H9 (cell line): ENCODE data around the gene DSC1. TPM values are rescaled to one million over a fixed set of nuclear protein-coding genes. Genes with fewer than 3 reads are reported as not detected.

Experiments used
- DNase-seq: peaks from one replicate; pipeline ENCODE4 v3.0.0-alpha.2; 2017
- H2AFZ ChIP-seq: one replicate; pipeline ENCODE4 v1.6.1; 2013; ENCODE audit warnings: mild to moderate bottlenecking, low read length, control low read depth, moderate library complexity
- H2AK5ac ChIP-seq: 2 replicates; pipeline ENCODE4 v1.6.1; 2013; ENCODE audit warnings: low read length, control low read depth, mixed read lengths; ENCODE audit not compliant: insufficient read length
- H2BK120ac ChIP-seq: one replicate; pipeline ENCODE4 v1.6.1; 2013; ENCODE audit warnings: low read depth, mild to moderate bottlenecking, low read length, control low read depth, inconsistent platforms; ENCODE audit not compliant: poor library complexity, severe bottlenecking
- H2BK12ac ChIP-seq: 2 replicates; pipeline ENCODE4 v1.6.1; 2013; ENCODE audit warnings: low read length, control low read depth, mixed read lengths, low read depth; ENCODE audit not compliant: insufficient read length
- H2BK15ac ChIP-seq: 2 replicates; pipeline ENCODE4 v1.6.1; 2013; ENCODE audit warnings: low read depth, low read length, control low read depth
- H2BK20ac ChIP-seq: one replicate; pipeline ENCODE4 v1.6.1; 2013; ENCODE audit warnings: low read depth, mild to moderate bottlenecking, low read length, control low read depth, inconsistent platforms; ENCODE audit not compliant: poor library complexity, severe bottlenecking
- H2BK5ac ChIP-seq: 2 replicates; pipeline ENCODE4 v1.6.1; 2013; ENCODE audit warnings: low read length, control low read depth, mixed read lengths; ENCODE audit not compliant: insufficient read length
- H3K14ac ChIP-seq: 2 replicates; pipeline ENCODE4 v1.6.1; 2013; ENCODE audit warnings: low read length, control low read depth; ENCODE audit not compliant: insufficient read depth
- H3K18ac ChIP-seq: 2 replicates; pipeline ENCODE4 v1.6.1; 2013; ENCODE audit warnings: low read depth, mild to moderate bottlenecking, mixed read lengths, low read length, control low read depth; ENCODE audit not compliant: insufficient read length
- H3K23ac ChIP-seq: 2 replicates; pipeline ENCODE4 v1.6.1; 2013; ENCODE audit warnings: low read length, control low read depth, mixed read lengths, low read depth; ENCODE audit not compliant: insufficient read length
- H3K23me2 ChIP-seq: 2 replicates; pipeline ENCODE4 v1.6.1; 2013; ENCODE audit warnings: low read depth, mild to moderate bottlenecking, mixed read lengths, low read length, control low read depth; ENCODE audit not compliant: insufficient read length, poor library complexity, severe bottlenecking
- H3K27ac ChIP-seq: 2 replicates; pipeline ENCODE4 v1.5.1; 2013; ENCODE audit warnings: low read length, control low read depth, mixed read lengths, low read depth; ENCODE audit not compliant: insufficient read length
- H3K27me3 ChIP-seq: 2 replicates; pipeline ENCODE4 v1.6.1; 2013; ENCODE audit warnings: low read length, control low read depth, inconsistent platforms; ENCODE audit not compliant: insufficient read depth
- H3K4ac ChIP-seq: 2 replicates; pipeline ENCODE4 v1.6.1; 2013; ENCODE audit warnings: low read depth, mild to moderate bottlenecking, control low read depth, inconsistent platforms, low read length, moderate library complexity
- H3K4me1 ChIP-seq: 2 replicates; pipeline ENCODE4 v1.6.1; 2013; ENCODE audit warnings: low read length, control low read depth, inconsistent platforms; ENCODE audit not compliant: insufficient read depth
- H3K4me2 ChIP-seq: 2 replicates; pipeline ENCODE4 v1.6.1; 2013; ENCODE audit warnings: low read length, control low read depth, mixed read lengths; ENCODE audit not compliant: insufficient read length, insufficient read depth
- H3K56ac ChIP-seq: 2 replicates; pipeline ENCODE4 v1.6.1; 2013; ENCODE audit warnings: low read depth, mild to moderate bottlenecking, mixed read lengths, low read length, control low read depth; ENCODE audit not compliant: insufficient read length
- H3K79me1 ChIP-seq: 2 replicates; pipeline ENCODE4 v1.6.1; 2013; ENCODE audit warnings: low read depth, mild to moderate bottlenecking, moderate library complexity, low read length, control low read depth, inconsistent platforms; ENCODE audit not compliant: insufficient read depth, poor library complexity, severe bottlenecking
- H3K79me2 ChIP-seq: 2 replicates; pipeline ENCODE4 v1.6.1; 2013; ENCODE audit warnings: low read length, control low read depth, inconsistent platforms; ENCODE audit not compliant: insufficient read depth
- H3K9ac ChIP-seq: 2 replicates; pipeline ENCODE4 v1.6.1; 2013; ENCODE audit warnings: low read length, control low read depth, mixed read lengths; ENCODE audit not compliant: insufficient read length; ENCODE audit errors: extremely low read depth
- H3K9me3 ChIP-seq: one replicate; pipeline ENCODE4 v1.6.1; 2013; ENCODE audit warnings: low read depth, low read length, inconsistent platforms; ENCODE audit not compliant: control insufficient read depth
- H3T11ph ChIP-seq: one replicate; pipeline ENCODE4 v1.6.1; 2013; ENCODE audit warnings: mild to moderate bottlenecking, low read length, control low read depth, inconsistent platforms
- H4K20me1 ChIP-seq: one replicate; pipeline ENCODE4 v1.6.1; 2013; ENCODE audit not compliant: control insufficient read depth, insufficient read length, insufficient read depth
- H4K5ac ChIP-seq: 2 replicates; pipeline ENCODE4 v1.6.1; 2013; ENCODE audit warnings: low read depth, mild to moderate bottlenecking, mixed read lengths, low read length, control low read depth; ENCODE audit not compliant: insufficient read length
- H4K8ac ChIP-seq: replicated peaks from 2 replicates; pipeline ENCODE4 v1.6.1; 2013; ENCODE audit warnings: low read length, control low read depth, mixed read lengths, low read depth; ENCODE audit not compliant: insufficient read length
- H4K91ac ChIP-seq: 2 replicates; pipeline ENCODE4 v1.6.1; 2013; ENCODE audit warnings: low read depth, mild to moderate bottlenecking, moderate library complexity, mixed read lengths, low read length, control low read depth; ENCODE audit not compliant: insufficient read length
- H3K27ac Mint-ChIP-seq, 3 experiments: 2 replicates in 2 of 3; 3 replicates in 1 of 3; pipeline ENCODE4 v1.8.0; 2020 to 2021; ENCODE audit warnings: mixed read lengths in 3 of 3, mild to moderate bottlenecking in 1 of 3, moderate library complexity in 1 of 3
- H3K27me3 Mint-ChIP-seq: 2 replicates; pipeline ENCODE4 v1.8.0; 2021; ENCODE audit warnings: low read depth, mild to moderate bottlenecking, moderate library complexity, mixed read lengths
- H3K36me3 Mint-ChIP-seq, 3 experiments: 2 replicates in 2 of 3; 3 replicates in 1 of 3; pipeline ENCODE4 v1.8.0; 2020 to 2021; ENCODE audit warnings: low read depth in 3 of 3, mixed read lengths in 3 of 3; ENCODE audit not compliant: insufficient read depth in 1 of 3
- H3K4me1 Mint-ChIP-seq, 2 experiments: 2 replicates each; pipeline ENCODE4 v1.8.0; 2020; ENCODE audit warnings: mixed read lengths in 2 of 2
- H3K4me3 Mint-ChIP-seq, 2 experiments: 2 replicates in 1 of 2; 3 replicates in 1 of 2; pipeline ENCODE4 v1.8.0; 2020 to 2021; ENCODE audit warnings: mild to moderate bottlenecking in 2 of 2, mixed read lengths in 2 of 2, moderate library complexity in 1 of 2
- H3K9me3 Mint-ChIP-seq, 2 experiments: 2 replicates in 1 of 2; 3 replicates in 1 of 2; pipeline ENCODE4 v1.8.0; 2020; ENCODE audit warnings: mild to moderate bottlenecking in 2 of 2, mixed read lengths in 2 of 2, moderate library complexity in 1 of 2
- CTCF ChIP-seq: fragments of 200-600 bp; sonication (generic); conservative IDR thresholded peaks from 3 replicates; pipeline ENCODE4 v1.8.0; 2021; ENCODE audit warnings: antibody characterized with exemption, mild to moderate bottlenecking
- WGBS: extraction: QIAGEN DNeasy Blood & Tissue Kit; methylation state at CpG from one replicate; pipeline ENCODE4 v1.1.7; 2013; ENCODE audit warnings: missing lambda C conversion rate, low lambda C conversion rate, mixed read lengths; ENCODE audit not compliant: insufficient read length; ENCODE audit errors: extremely low coverage; 5-methylcytosine and 5-hydroxymethylcytosine counted together
- total RNA-seq: library from RNA; stranded (reverse); gene quantifications from 2 replicates; pipeline ENCODE4 v1.2.1, GENCODE V29; 2021

Gene DSC1
- total RNA-seq, 1 experiment from 2014 or later = not detected

GRCh38 chr18:31185186-31185950 is 22.7 kb upstream of the DSC1 start:
- Histone ChIP-seq H3K79me2 (no peaks in the 10 kb centered on the region), H2BK12ac (no peak overlapping the region), H3K23me2 (no peaks in the 10 kb centered on the region), H3K56ac (no peak overlapping the region), H3K79me1 (no peaks in the 10 kb centered on the region), H3K4me1 (no peaks in the 10 kb centered on the region), H3K9ac (no peak overlapping the region), H4K8ac (no peak overlapping the region), H3K4me2 (no peak overlapping the region), H2AK5ac (no peak overlapping the region), H2AFZ (no peak overlapping the region), H3K23ac (no peak overlapping the region), H2BK120ac (no peak overlapping the region), H2BK5ac (no peak overlapping the region), H3K27ac (no peak overlapping the region), H4K5ac (no peak overlapping the region), H3K9me3 (no peaks in the 10 kb centered on the region), H3K14ac (no peak overlapping the region), H4K20me1 (no peaks in the 10 kb centered on the region), H3K18ac (no peak overlapping the region), H2BK15ac (no peak overlapping the region), H3K27me3 (no peaks in the 10 kb centered on the region), H2BK20ac (no peak overlapping the region), H3T11ph (no peak overlapping the region), H4K91ac (no peak overlapping the region), H3K4ac (no peak overlapping the region)
- H3K4me1 Mint-ChIP-seq = peaks cover 5 to 9% of the 10 kb centered on the region in 2 experiments
- no peak overlapping the region for H3K4me3 Mint-ChIP-seq
- H3K27me3 Mint-ChIP-seq = no peaks in the 10 kb centered on the region
- H3K36me3 Mint-ChIP-seq = no peaks in the 10 kb centered on the region
- no peaks in the 10 kb centered on the region; a peak in 1 of 5 replicates for H3K9me3 Mint-ChIP-seq
- no peak for TF ChIP-seq CTCF
- H3K27ac Mint-ChIP-seq = no peak overlapping the region
- WGBS = no CpG with 5 or more reads among the region's 4 CpGs
- DNase-seq = no peak
